GM12875 (cell line): ENCODE measurements around the gene TRMT2A.

ENCODE experiments used
- H3K4me3 ChIP-seq: one replicate; pipeline ENCODE4 v1.5.1; 2011; ENCODE audit warnings: low read depth, low read length, control low read depth
- CTCF ChIP-seq: IDR thresholded peaks from 2 replicates; pipeline ENCODE4 v1.5.1; 2011; ENCODE audit warnings: low read depth, mild to moderate bottlenecking, control low read depth, inconsistent platforms, low read length, moderate library complexity, borderline replicate concordance; ENCODE audit not compliant: insufficient read depth

Gene TRMT2A

DNA sequence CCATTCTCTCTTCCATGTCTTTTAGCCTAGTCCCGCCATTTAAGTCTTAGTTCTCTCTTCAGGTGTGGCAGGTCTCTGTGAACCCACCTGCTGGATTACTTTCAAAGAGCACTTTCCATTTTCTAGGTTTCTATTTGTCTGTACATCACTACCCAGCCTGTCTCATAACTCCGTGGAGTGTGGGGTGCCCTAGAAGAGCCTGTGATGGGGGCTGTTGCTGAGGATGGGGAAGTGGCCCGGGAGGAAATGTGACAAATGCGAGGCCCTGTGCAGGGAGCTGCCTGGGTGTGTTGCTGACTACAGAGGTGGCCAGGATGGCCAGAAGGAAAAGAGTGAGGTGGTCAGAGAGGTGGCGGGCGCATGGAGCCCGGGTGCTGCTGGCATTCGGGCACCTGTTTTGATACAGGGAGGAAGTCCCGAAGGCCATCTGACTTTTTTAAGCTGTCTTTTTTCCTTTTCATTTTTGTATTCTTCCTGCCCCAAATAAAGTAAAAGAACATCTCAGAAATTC is 26.2 kb downstream of the TRMT2A start:
- no peak overlapping the region for H3K4me3 ChIP-seq
- no peak for TF ChIP-seq CTCF

- H3K4me3 ChIP-seq = no peak overlapping the region
- TF ChIP-seq CTCF = no peak
Observed at GRCh38 chr22:20089977-20090729, 26.9 kb downstream of the TRMT2A start.

DNA sequence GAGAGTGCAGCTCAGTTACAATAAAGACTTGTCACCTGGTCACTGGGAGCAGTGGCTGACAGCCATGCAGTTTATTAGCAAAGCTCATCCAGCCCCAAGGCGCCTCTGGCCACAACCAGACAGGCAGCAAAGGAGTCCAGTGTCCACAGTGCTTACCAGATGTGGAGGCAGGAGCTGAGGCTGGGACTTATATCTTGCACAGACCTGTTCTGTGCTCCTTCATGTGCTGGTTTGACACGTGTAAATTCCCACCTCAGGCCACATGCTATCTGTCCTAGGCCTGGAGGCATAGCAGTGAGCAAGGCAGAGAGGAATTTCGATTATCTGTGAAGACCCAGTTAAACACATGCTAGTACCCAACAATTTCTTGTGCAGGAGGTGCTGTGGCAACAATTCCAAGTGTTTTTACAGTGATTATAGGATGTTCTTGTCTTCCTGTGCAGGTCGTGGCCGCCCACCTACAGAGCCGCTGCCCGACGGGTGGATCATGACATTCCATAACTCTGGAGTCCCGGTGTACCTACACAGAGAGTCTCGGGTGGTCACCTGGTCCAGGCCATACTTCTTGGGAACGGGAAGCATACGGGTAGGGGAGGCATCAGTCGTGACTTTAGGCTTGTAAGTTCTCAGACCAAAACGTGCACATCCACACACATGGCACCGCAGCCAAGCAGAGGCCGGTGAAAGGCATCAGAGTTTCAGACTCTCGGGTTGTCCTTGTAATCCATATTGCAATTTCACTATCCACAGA is 27.6 kb downstream of the TRMT2A start:
- TF ChIP-seq CTCF = no peak
- no peak overlapping the region for H3K4me3 ChIP-seq

DNA sequence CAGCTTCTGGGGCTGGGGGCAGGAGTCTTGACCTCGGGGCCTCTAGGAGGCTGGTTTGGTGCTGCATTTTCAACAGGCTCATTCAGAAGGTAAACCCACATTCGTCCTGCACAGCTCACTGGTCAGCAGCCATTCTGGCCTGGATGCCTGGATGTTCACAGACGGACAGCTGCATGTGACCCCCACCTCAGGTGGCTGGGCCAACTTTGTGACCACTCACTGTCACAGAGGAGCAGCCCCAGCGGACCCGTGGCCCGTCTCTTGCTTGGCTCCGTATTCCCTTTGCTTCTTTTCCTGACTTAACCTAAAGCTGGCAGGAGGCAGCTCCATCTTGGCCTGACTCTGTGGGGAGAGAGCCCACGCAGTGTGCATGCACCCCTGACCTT is 28.8 kb downstream of the TRMT2A start:
- no peak overlapping the region for H3K4me3 ChIP-seq
- no peak for TF ChIP-seq CTCF

GRCh38 chr22:20087319-20088262 is 29.4 kb downstream of the TRMT2A start:
- no peak overlapping the region for H3K4me3 ChIP-seq
- TF ChIP-seq CTCF = no peak

GRCh38 chr22:20086763-20087162 is 30.3 kb downstream of the TRMT2A start:
- no peak overlapping the region for H3K4me3 ChIP-seq
- no peak for TF ChIP-seq CTCF
